Kidney (tissue), 14 donors: ENCODE data around the gene SPEM1. TPM values are rescaled to one million over a fixed set of nuclear protein-coding genes. Genes with fewer than 3 reads are reported as not detected.

Experiments used
- DNase-seq, 5 donors: peaks; one replicate each; pipeline ENCODE4 v3.0.0-alpha.2; 2013 to 2020
- FAIRE-seq: peaks from 2 replicates; lab custom pipeline; 2012; peaks lifted over from hg19 to GRCh38; lab: Jason Lieb, UNC
- H3K27ac ChIP-seq, 2 donors: one replicate each; pipeline ENCODE4 v1.7.0; 2013; ENCODE audit warnings: low read depth in 2 of 2, low read length in 2 of 2, inconsistent platforms in 1 of 2
- H3K27me3 ChIP-seq: one replicate; pipeline ENCODE4 v1.7.1; 2013; ENCODE audit warnings: low read length, inconsistent platforms; ENCODE audit not compliant: control insufficient read depth, insufficient read depth
- H3K36me3 ChIP-seq, 3 donors: one replicate each; pipeline versions ENCODE4 v1.7.0 to v1.7.1; 2013; ENCODE audit warnings: low read length in 3 of 3, control low read depth in 1 of 3, inconsistent platforms in 1 of 3; ENCODE audit not compliant: insufficient read depth in 3 of 3, control insufficient read depth in 2 of 3
- H3K4me1 ChIP-seq, 3 donors: one replicate each; pipeline versions ENCODE4 v1.7.0 to v1.7.1; 2013; ENCODE audit warnings: low read length in 3 of 3, inconsistent platforms in 1 of 3, low read depth in 1 of 3; ENCODE audit not compliant: control insufficient read depth in 2 of 3, insufficient read depth in 2 of 3
- H3K4me3 ChIP-seq, 3 donors: one replicate each; pipeline versions ENCODE4 v1.7.0 to v1.8.1; 2013; ENCODE audit warnings: low read length in 3 of 3, control low read depth in 1 of 3, inconsistent platforms in 1 of 3
- H3K9ac ChIP-seq, 3 donors: one replicate each; pipeline versions ENCODE4 v1.7.0 to v1.7.1; 2013; ENCODE audit warnings: low read length in 3 of 3, control low read depth in 1 of 3, inconsistent platforms in 1 of 3
- H3K9me3 ChIP-seq, 3 donors: one replicate each; pipeline versions ENCODE4 v1.7.0 to v1.7.1; 2013; ENCODE audit warnings: low read length in 3 of 3, control low read depth in 1 of 3, inconsistent platforms in 1 of 3; ENCODE audit not compliant: control insufficient read depth in 2 of 3, insufficient read depth in 1 of 3
- intact Hi-C: fragments of 100-400 bp; cut with DNase I; formaldehyde crosslinking; loops from one replicate; pipeline ENCODE4 v1.11.1; 2022
- polyA plus RNA-seq: library from polyadenylated mRNA; stranded (reverse); fragments of 350-450 nt; fragmentation: Illumina TruSeq; extraction: RNeasy Lipid Tissue Mini Kit (QIAGEN cat#74804); gene quantifications from one replicate; pipeline ENCODE4 v1.2.3, GENCODE V29; 2014; ENCODE audit warnings: low read depth, low replicate concordance; ENCODE audit not compliant: insufficient read depth
- total RNA-seq: library from RNA; stranded (reverse); fragmentation: NEBNext Ultra II Directional; extraction: Animal tissue kit (Norgen Biotek cat#: 25700); gene quantifications from one replicate; pipeline ENCODE4 v1.2.1, GENCODE V29; 2021
- TF ChIP-seq, protein P1 (sequence below): IDR thresholded peaks from 3 replicates; pipeline ENCODE4 v1.5.1; 2012; ENCODE audit warnings: mild to moderate bottlenecking, moderate library complexity, borderline replicate concordance; ENCODE audit not compliant: insufficient read depth; ENCODE audit errors: extremely low read depth
- donor health status: control.
- donor health status: control.
- donor health status: control.
- donor health status: control.
- donor health status: control.
- donor health status: DM: yes; HTN: yes; CAD: no.
- donor health status: Normal renal cell carcinoma (clear cell type).

The SPEM1 gene
- total and polyA plus RNA-seq, 2 donors from 2014 or later = not detected

DNA sequence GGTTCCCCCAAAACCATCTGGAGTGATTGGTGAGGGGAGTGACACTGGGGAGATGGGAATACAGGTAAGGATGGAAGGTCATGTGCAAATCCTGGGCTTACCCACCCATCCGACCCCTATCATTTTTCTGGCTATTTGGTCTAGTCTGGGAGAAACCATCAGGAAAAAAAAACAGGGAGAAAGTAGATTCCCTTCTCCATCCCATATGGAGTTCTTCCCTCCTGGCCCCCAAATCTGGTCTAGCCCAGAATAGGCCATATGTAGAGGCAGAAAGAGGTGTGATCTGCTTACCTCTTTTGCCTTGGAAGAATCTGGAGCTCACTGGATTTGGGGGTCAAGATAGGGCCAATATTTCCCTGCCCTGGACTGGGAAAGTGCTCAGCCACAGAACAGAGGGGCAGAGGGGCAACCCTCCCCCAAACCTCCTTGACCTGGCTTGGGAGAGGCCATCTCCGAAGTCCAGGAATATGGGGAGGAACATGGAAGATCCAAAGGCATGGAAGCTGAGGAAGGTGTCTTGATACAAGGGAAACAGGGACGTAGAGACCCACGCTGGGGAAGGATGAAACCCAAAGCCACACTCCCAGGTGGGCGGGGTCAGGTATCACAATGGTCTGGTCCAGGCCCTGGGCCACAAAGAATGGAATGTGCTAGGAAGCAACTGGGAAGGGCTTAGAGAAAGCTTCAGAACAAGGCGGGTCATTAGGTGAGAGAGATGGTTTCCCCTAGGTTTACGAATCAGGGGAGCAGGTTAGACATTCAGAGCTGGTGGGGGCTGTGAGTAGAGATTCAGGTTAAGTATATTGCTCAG lies 40.9 kb downstream of the SPEM1 start:
- Histone ChIP-seq H3K27ac (no peak overlapping the region), H3K4me3 (no peak overlapping the region), H3K9ac (no peak overlapping the region), H3K36me3 (peaks cover 0 to 9% (median 3%) of the 10 kb centered on the region in 3 donors), H3K27me3 (no peaks in the 10 kb centered on the region), H3K4me1 (peaks cover 0 to 3% (median 0%) of the 10 kb centered on the region in 3 donors), H3K9me3 (no peaks in the 10 kb centered on the region)
- DNase-seq = no peak
- TF ChIP-seq, protein P1, sequence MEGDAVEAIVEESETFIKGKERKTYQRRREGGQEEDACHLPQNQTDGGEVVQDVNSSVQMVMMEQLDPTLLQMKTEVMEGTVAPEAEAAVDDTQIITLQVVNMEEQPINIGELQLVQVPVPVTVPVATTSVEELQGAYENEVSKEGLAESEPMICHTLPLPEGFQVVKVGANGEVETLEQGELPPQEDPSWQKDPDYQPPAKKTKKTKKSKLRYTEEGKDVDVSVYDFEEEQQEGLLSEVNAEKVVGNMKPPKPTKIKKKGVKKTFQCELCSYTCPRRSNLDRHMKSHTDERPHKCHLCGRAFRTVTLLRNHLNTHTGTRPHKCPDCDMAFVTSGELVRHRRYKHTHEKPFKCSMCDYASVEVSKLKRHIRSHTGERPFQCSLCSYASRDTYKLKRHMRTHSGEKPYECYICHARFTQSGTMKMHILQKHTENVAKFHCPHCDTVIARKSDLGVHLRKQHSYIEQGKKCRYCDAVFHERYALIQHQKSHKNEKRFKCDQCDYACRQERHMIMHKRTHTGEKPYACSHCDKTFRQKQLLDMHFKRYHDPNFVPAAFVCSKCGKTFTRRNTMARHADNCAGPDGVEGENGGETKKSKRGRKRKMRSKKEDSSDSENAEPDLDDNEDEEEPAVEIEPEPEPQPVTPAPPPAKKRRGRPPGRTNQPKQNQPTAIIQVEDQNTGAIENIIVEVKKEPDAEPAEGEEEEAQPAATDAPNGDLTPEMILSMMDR = no peak
- intact Hi-C loops = no loop called here
- no peak for FAIRE-seq

DNA sequence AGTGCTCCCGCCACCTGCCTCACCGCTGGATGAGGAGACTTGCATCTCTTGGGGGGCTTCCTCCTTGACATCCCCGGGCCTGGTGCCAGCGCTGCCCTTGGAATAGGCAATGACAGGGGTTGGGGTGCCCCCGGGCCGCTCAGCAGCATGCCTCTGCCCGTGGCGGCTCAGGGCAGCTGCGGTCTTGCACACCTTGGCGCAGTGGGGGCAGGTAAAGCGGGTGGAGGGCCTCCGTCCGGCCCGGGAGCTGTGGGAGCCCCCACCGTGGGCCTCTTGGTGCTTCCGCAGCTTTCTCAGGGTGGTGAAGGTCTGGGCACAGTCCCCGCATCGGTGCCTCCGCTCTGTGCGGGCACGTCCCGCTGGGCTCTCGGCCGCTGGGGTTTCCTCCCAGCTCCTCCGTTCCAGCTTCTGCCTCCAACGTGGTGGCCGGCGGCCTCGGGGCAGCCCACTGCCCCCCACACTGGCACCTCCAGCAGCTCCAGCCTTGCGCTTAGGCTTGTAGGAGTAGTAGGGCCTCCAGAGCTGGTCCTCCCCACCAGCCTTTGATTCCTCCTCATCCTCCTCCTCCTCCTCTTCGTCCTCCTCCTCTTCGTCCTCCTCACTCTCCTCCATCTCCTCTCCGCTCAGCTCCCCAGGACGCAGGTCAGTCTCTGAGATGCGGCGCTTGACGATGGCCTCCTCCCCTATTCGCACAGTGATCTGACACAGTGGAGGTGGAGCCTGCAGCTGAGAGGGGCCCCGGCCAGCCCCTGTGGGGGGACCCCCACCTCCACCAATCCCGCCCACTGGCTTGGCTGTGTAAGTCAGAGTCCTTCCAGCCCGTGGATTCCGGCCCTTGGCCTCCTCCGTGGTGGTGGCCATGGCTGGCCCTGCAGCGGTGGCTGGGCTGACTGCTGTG lies 42.6 kb downstream of the SPEM1 start:
- TF ChIP-seq, protein P1 = no peak
- peak in 1 of 5 donors; percentile 75 for DNase-seq
- Histone ChIP-seq H3K4me3 (no peak overlapping the region), H3K27me3 (no peaks in the 10 kb centered on the region), H3K27ac (no peak overlapping the region), H3K36me3 (peaks cover 0 to 9% (median 5%) of the 10 kb centered on the region in 3 donors), H3K9me3 (no peaks in the 10 kb centered on the region), H3K4me1 (peaks cover 0 to 4% (median 3%) of the 10 kb centered on the region in 3 donors), H3K9ac (no peak overlapping the region)
- intact Hi-C loops = no loop called here
- FAIRE-seq = no peak

DNA sequence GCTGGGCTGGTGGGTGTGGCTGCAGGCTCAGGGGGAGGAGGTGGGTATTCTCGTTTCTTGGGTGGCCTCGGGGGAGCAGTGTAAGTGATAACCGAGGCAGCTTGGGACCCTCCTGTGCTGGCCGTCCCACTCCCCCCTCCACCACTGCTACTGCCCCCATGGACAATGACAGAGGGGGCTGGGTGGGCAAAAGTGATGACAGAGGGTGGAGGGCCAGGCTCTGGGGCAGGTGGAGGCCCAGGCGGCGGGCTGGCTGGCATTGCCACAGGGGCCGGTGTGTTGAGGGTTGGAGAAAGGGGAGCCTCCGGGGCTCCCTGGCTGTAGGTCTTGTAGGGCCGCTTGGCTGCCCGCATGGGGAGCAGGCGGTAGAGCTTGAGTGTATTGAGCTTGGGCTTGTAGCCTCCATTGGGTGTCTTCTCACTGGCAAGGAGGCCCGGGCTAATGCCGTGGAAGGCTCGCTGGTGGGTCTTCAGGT lies 43.3 kb downstream of the SPEM1 start:
- FAIRE-seq (no peak), DNase-seq (no peak)
- H3K27me3 ChIP-seq = no peaks in the 10 kb centered on the region
- peaks cover 0 to 9% (median 5%) of the 10 kb centered on the region in 3 donors for H3K36me3 ChIP-seq
- peaks cover 0 to 4% (median 3%) of the 10 kb centered on the region in 3 donors for H3K4me1 ChIP-seq
- no peak overlapping the region for H3K27ac ChIP-seq
- TF ChIP-seq, protein P1 = no peak
- no peaks in the 10 kb centered on the region for H3K9me3 ChIP-seq
- no peak overlapping the region for H3K4me3 ChIP-seq
- no peak overlapping the region for H3K9ac ChIP-seq
- intact Hi-C loops = no loop called here
